Endodermal cell (in vitro differentiated cells): ENCODE results near the gene SLC25A43. TPM values are rescaled to one million over a fixed set of nuclear protein-coding genes. Genes with fewer than 3 reads are reported as not detected.
"Not testable (repeated sequence)": the region's sequence is repeated elsewhere in the genome, so short reads cannot be mapped to it uniquely, and the experiment has no call there.

Source experiments
- DNase-seq: peaks from one replicate; pipeline ENCODE4 v3.0.0-alpha.2; 2017
- H3K27ac ChIP-seq: 2 replicates; pipeline ENCODE4 v1.5.1; 2013; ENCODE audit warnings: mild to moderate bottlenecking, low read depth, low read length, moderate library complexity
- H3K27me3 ChIP-seq: 2 replicates; pipeline ENCODE4 v1.6.1; 2013; ENCODE audit warnings: mild to moderate bottlenecking, low read length, moderate library complexity; ENCODE audit not compliant: insufficient read depth, control insufficient read depth, poor library complexity, severe bottlenecking
- H3K36me3 ChIP-seq: 2 replicates; pipeline ENCODE4 v1.7.0; 2013; ENCODE audit warnings: mild to moderate bottlenecking, low read length, moderate library complexity; ENCODE audit not compliant: control insufficient read depth, insufficient read depth
- H3K4me1 ChIP-seq: one replicate; pipeline ENCODE4 v1.7.0; 2013; ENCODE audit warnings: low read length; ENCODE audit not compliant: control insufficient read depth, insufficient read depth
- H3K4me3 ChIP-seq: 2 replicates; pipeline ENCODE4 v1.5.1; 2013; ENCODE audit warnings: mild to moderate bottlenecking, low read length, moderate library complexity
- H3K9ac ChIP-seq: 2 replicates; pipeline ENCODE4 v1.6.1; 2013; ENCODE audit warnings: mild to moderate bottlenecking, low read length, moderate library complexity; ENCODE audit not compliant: poor library complexity, severe bottlenecking; ENCODE audit errors: extremely low read depth
- H3K9me3 ChIP-seq: 2 replicates; pipeline ENCODE4 v1.6.1; 2013; ENCODE audit warnings: mild to moderate bottlenecking, low read length, moderate library complexity; ENCODE audit not compliant: control insufficient read depth
- H3K27ac Mint-ChIP-seq: 2 replicates; pipeline ENCODE4 v1.8.0; 2020; ENCODE audit warnings: mixed read lengths
- H3K27me3 Mint-ChIP-seq: 2 replicates; pipeline ENCODE4 v1.8.0; 2021; ENCODE audit warnings: mild to moderate bottlenecking, mixed read lengths; ENCODE audit not compliant: insufficient read depth
- H3K36me3 Mint-ChIP-seq: 2 replicates; pipeline ENCODE4 v1.8.0; 2020; ENCODE audit warnings: low read depth, mixed read lengths
- H3K4me1 Mint-ChIP-seq: 2 replicates; pipeline ENCODE4 v1.8.0; 2020; ENCODE audit warnings: mixed read lengths
- H3K4me3 Mint-ChIP-seq: 2 replicates; pipeline ENCODE4 v1.8.0; 2020; ENCODE audit warnings: mild to moderate bottlenecking, moderate library complexity, mixed read lengths
- H3K9me3 Mint-ChIP-seq: 2 replicates; pipeline ENCODE4 v1.8.0; 2020; ENCODE audit warnings: mild to moderate bottlenecking, mixed read lengths
- WGBS, 2 experiments: methylation state at CpG; one replicate each; pipeline versions ENCODE4 v1.1.5 to v1.1.7; 2013; ENCODE audit warnings: missing lambda C conversion rate in 2 of 2, mixed read lengths in 1 of 2; ENCODE audit not compliant: insufficient coverage in 1 of 2, insufficient read length in 1 of 2; 5-methylcytosine and 5-hydroxymethylcytosine counted together
- total RNA-seq, 2 donors: library from RNA; stranded (reverse); fragmentation: NEBNext Ultra II Directional in 1 of 2; extraction: Animal tissue kit (Norgen Biotek cat#: 25700) in 1 of 2; gene quantifications; 2 replicates in 1 of 2; 3 replicates in 1 of 2; pipeline ENCODE4 v1.2.1, GENCODE V29; 2021
- TF ChIP-seq, protein P1 (sequence below): fragments of 200-600 bp; sonication (generic); conservative IDR thresholded peaks from 2 replicates; pipeline ENCODE4 v1.5.0; 2021; ENCODE audit warnings: antibody characterized with exemption, mild to moderate bottlenecking

Gene SLC25A43
- total RNA-seq, 2 donors from 2014 or later: 4.4 to 4.9 TPM

GRCh38 chrX:119488749-119489148 is 89.6 kb downstream of the SLC25A43 start:
- no peaks in the 10 kb centered on the region for H3K36me3 Mint-ChIP-seq

GRCh38 chrX:119489212-119490074 is 90.3 kb downstream of the SLC25A43 start:
- H3K9me3 Mint-ChIP-seq: peaks cover 61% of the 10 kb centered on the region
- peaks cover 3% of the 10 kb centered on the region for H3K27me3 Mint-ChIP-seq
- no peak overlapping the region for H3K27ac Mint-ChIP-seq
- TF ChIP-seq, protein P1, sequence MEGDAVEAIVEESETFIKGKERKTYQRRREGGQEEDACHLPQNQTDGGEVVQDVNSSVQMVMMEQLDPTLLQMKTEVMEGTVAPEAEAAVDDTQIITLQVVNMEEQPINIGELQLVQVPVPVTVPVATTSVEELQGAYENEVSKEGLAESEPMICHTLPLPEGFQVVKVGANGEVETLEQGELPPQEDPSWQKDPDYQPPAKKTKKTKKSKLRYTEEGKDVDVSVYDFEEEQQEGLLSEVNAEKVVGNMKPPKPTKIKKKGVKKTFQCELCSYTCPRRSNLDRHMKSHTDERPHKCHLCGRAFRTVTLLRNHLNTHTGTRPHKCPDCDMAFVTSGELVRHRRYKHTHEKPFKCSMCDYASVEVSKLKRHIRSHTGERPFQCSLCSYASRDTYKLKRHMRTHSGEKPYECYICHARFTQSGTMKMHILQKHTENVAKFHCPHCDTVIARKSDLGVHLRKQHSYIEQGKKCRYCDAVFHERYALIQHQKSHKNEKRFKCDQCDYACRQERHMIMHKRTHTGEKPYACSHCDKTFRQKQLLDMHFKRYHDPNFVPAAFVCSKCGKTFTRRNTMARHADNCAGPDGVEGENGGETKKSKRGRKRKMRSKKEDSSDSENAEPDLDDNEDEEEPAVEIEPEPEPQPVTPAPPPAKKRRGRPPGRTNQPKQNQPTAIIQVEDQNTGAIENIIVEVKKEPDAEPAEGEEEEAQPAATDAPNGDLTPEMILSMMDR: no peak
- DNase-seq: no peak
- H3K4me1 ChIP-seq: no peaks in the 10 kb centered on the region
- no peak overlapping the region for H3K9ac ChIP-seq
- 87 to 93% methylated on average over 7 to 8 of the region's 13 CpGs for WGBS, 2 experiments
- H3K4me1 Mint-ChIP-seq: no peaks in the 10 kb centered on the region
- H3K36me3 Mint-ChIP-seq: no peaks in the 10 kb centered on the region
- H3K27ac ChIP-seq: no peak overlapping the region
- H3K9me3 ChIP-seq: no peaks in the 10 kb centered on the region
- no peaks in the 10 kb centered on the region for H3K27me3 ChIP-seq
- H3K4me3 ChIP-seq: no peak overlapping the region
- no peaks in the 10 kb centered on the region for H3K36me3 ChIP-seq
- no peak overlapping the region for H3K4me3 Mint-ChIP-seq

More at GRCh38 chrX:119488749-119489148, 89.6 kb downstream of the SLC25A43 start:
- DNase-seq: peak; percentile 75
- H3K4me1 Mint-ChIP-seq: no peaks in the 10 kb centered on the region
- WGBS, 2 experiments: 47 to 60% methylated on average over 2 to 8 of the region's 8 CpGs
- H3K27me3 Mint-ChIP-seq: peaks cover 3% of the 10 kb centered on the region
- Histone ChIP-seq H3K4me3 (no peak overlapping the region), H3K27me3 (no peaks in the 10 kb centered on the region), H3K9ac (no peak overlapping the region), H3K4me1 (no peaks in the 10 kb centered on the region), H3K9me3 (no peaks in the 10 kb centered on the region), H3K27ac (no peak overlapping the region), H3K36me3 (no peaks in the 10 kb centered on the region)
- no peak overlapping the region for H3K27ac Mint-ChIP-seq
- H3K9me3 Mint-ChIP-seq: peaks cover 60% of the 10 kb centered on the region
- no peak overlapping the region for H3K4me3 Mint-ChIP-seq
- TF ChIP-seq, protein P1: peak; percentile 73

DNA sequence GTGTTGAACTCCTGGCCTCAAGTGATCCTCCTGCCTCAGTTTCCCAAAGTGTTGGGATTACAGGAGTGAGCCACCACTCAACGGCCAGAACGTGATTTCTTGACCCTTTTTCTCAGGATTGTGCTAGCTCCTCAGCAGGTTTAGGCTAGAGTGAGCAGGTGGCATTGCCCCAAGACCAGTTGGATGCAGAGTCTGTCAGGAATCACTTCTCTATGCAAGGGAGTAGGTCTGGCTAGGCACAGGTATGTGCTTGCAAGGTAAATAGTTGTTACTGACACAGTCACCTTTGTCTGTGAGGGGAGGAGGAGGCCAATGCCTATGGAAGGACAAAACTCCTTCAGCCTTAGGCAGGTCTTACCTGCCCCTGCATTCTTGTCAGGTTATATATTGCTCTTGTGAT is 93.3 kb downstream of the SLC25A43 start:
- Histone ChIP-seq H3K9me3 (no peaks in the 10 kb centered on the region), H3K36me3 (no peaks in the 10 kb centered on the region), H3K4me1 (no peaks in the 10 kb centered on the region), H3K27ac (no peak overlapping the region), H3K4me3 (no peak overlapping the region), H3K9ac (no peak overlapping the region), H3K27me3 (no peaks in the 10 kb centered on the region)
- Mint-ChIP-seq H3K4me3 (no peak overlapping the region), H3K9me3 (peaks cover 48% of the 10 kb centered on the region), H3K27ac (no peak overlapping the region), H3K36me3 (no peaks in the 10 kb centered on the region), H3K27me3 (no peaks in the 10 kb centered on the region), H3K4me1 (no peaks in the 10 kb centered on the region)
- 80 to 92% methylated on average over 2 of the region's 2 CpGs for WGBS, 2 experiments
- no peak for DNase-seq
- TF ChIP-seq, protein P1: no peak

DNA sequence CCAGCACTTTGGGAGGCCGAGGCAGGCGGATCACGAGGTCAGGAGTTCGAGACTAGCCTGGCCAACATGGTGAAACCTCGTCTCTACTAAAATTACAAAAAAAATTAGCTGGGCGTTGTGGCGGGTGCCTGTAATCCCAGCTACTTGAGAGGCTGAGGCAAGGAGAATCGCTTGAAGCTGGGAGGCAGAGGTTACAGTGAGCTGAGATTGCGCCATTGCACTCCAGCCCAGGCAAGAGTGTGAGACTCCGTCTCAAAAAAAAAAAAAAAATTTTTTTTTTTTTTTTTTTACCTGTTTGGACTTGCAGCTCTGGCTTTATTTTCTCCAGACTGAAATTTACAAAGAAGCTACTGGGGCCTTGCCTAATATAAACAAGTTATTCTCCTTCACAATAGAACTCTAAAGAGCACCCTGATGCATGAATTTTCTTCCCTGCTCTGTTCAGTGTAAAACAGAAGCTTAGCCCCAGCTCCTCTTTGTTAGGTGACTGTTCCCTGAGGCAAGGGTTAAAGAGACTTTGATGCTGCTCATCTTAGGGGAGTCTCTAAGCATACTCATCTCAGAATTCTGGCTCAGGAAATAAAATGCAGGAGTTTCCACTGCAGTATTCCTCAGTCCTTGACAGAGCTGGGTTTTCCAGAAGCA is 94.8 kb downstream of the SLC25A43 start:
- H3K4me1 Mint-ChIP-seq, H3K9me3 ChIP-seq, H3K27ac ChIP-seq, H3K27me3 Mint-ChIP-seq, H3K9ac ChIP-seq, H3K36me3 Mint-ChIP-seq, H3K4me3 ChIP-seq, DNase-seq, H3K4me1 ChIP-seq, H3K36me3 ChIP-seq, H3K27ac Mint-ChIP-seq, H3K4me3 Mint-ChIP-seq, H3K27me3 ChIP-seq: not testable (repeated sequence)
- H3K9me3 Mint-ChIP-seq: peaks cover 53% of the 10 kb centered on the region
- WGBS, 2 experiments: 96 to 97% methylated on average over 5 to 7 of the region's 10 CpGs
